Activated naive CD4-positive, alpha-beta T cell treated with anti-CD3 and anti-CD28 coated beads for 36 hours (primary cell): ENCODE data around the gene SYNPR. TPM values are rescaled to one million over a fixed set of nuclear protein-coding genes. Genes with fewer than 3 reads are reported as not detected.

Source experiments
- CTCF ChIA-PET: fragments of 350-600 bp; sonication (Branson Sonifier 250); formaldehyde crosslinking; loops from one replicate; lab custom pipeline; 2021; ENCODE audit warnings: antibody characterized with exemption; lab: Charles Lee
- DNase-seq: peaks from one replicate; pipeline ENCODE4 v3.0.0-alpha.2; 2020
- H3K27ac Mint-ChIP-seq: one replicate; pipeline ENCODE4 v1.8.0; 2021; ENCODE audit warnings: mild to moderate bottlenecking, mixed read lengths
- H3K27me3 Mint-ChIP-seq: one replicate; pipeline ENCODE4 v1.8.0; 2021; ENCODE audit warnings: low read depth, mixed read lengths
- H3K36me3 Mint-ChIP-seq: one replicate; pipeline ENCODE4 v1.8.0; 2021; ENCODE audit warnings: low read depth, mixed read lengths
- H3K4me1 Mint-ChIP-seq: one replicate; pipeline ENCODE4 v1.8.0; 2021; ENCODE audit warnings: low read depth, mixed read lengths
- H3K4me3 Mint-ChIP-seq: one replicate; pipeline ENCODE4 v1.8.0; 2021; ENCODE audit warnings: mild to moderate bottlenecking, moderate library complexity, mixed read lengths
- H3K9me3 Mint-ChIP-seq: one replicate; pipeline ENCODE4 v1.8.0; 2021; ENCODE audit warnings: mixed read lengths
- intact Hi-C: fragments of 100-400 bp; cut with micrococcal nuclease; formaldehyde crosslinking; loops from one replicate; pipeline ENCODE4 v1.15.1; 2023
- total RNA-seq, 2 experiments: library from RNA; stranded (reverse); gene quantifications; one replicate each; pipeline ENCODE4 v1.2.3, GENCODE V29; 2021

Gene SYNPR
- total RNA-seq, 2 experiments from 2014 or later, result not detected

DNA sequence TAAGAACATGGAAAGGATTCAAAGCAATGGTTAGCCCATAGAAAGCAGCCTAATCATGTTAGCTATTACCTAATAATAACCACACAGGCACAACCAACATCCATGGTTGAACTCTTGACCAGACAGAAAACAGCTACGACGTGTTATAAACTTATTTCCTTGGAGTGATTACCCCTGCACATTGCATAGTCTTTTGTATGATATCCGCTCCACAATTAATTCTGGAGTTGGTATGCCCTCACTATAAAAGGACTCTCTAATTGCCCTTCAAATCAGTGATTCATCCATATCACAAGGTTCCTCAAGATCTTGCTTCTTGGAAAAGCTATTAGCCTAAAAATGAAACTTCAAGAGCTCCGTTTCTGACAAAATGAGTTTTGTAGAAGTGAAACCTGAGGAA, 117.9 kb downstream of the SYNPR start:
- CTCF ChIA-PET, result no interaction called here
- DNase-seq, result no peak
- H3K9me3 Mint-ChIP-seq, result no peaks in the 10 kb centered on the region
- intact Hi-C loops, result no loop called here
- no peaks in the 10 kb centered on the region for H3K36me3 Mint-ChIP-seq
- H3K27me3 Mint-ChIP-seq, result peaks cover 11% of the 10 kb centered on the region
- no peak overlapping the region for H3K4me3 Mint-ChIP-seq
- H3K27ac Mint-ChIP-seq, result no peak overlapping the region
- no peaks in the 10 kb centered on the region for H3K4me1 Mint-ChIP-seq

DNA sequence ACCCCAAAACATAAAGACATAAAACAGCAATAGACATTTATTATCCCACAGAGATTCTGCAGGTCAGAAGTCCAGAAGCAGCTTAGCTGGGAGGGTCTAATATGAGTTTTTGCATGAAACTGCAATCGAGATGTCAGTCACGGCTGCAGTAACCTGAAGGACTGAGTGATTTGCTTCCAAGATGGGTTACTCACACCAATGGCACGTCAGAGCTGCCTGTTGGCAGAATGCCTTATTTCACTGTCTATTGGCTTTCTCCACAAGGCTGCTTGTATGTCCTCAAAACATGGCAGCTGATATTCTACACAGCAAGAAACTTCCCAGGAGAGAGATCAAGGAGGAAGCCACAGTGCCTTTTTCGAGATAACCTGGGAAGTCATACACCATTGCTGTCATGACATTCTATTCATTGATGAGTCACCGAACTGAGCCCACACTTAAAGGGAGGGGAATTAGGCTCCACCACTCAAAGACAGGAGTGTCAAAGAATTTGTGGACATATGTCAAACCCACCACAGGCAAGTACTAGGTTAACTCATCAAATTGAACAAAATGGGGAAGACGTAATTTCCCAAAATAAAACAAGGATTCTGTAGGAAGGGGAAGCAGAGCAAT, 122.2 kb downstream of the SYNPR start:
- no peak for DNase-seq
- Mint-ChIP-seq H3K9me3 (no peaks in the 10 kb centered on the region), H3K27me3 (peaks cover 7% of the 10 kb centered on the region), H3K4me3 (no peak overlapping the region), H3K36me3 (no peaks in the 10 kb centered on the region), H3K27ac (no peak overlapping the region), H3K4me1 (no peaks in the 10 kb centered on the region)
- CTCF ChIA-PET, result no interaction called here
- intact Hi-C loops, result no loop called here

DNA sequence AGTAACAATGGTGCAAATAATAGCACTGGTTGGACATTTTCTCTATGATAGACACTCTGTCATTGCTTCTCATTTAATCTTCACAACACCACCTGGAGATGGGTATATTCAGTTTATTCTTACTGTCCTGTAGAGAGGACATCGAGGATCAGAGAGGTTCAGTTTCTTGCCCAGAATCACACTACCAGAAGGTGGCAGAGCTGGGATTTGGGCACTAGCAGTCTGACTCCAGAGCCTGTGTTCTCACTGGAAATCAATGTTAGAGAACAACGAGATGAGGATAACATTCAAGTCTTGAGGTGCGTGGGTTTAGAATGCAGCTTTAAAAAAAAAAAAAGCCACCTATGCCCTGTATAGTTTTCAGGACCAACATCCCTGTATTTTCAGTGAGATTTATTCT, 127.8 kb downstream of the SYNPR start:
- intact Hi-C loops, result no loop called here
- H3K4me3 Mint-ChIP-seq, result no peak overlapping the region
- H3K36me3 Mint-ChIP-seq, result no peaks in the 10 kb centered on the region
- H3K9me3 Mint-ChIP-seq, result no peaks in the 10 kb centered on the region
- CTCF ChIA-PET, result no interaction called here
- peaks cover 2% of the 10 kb centered on the region for H3K27me3 Mint-ChIP-seq
- no peaks in the 10 kb centered on the region for H3K4me1 Mint-ChIP-seq
- H3K27ac Mint-ChIP-seq, result no peak overlapping the region
- DNase-seq, result no peak

DNA sequence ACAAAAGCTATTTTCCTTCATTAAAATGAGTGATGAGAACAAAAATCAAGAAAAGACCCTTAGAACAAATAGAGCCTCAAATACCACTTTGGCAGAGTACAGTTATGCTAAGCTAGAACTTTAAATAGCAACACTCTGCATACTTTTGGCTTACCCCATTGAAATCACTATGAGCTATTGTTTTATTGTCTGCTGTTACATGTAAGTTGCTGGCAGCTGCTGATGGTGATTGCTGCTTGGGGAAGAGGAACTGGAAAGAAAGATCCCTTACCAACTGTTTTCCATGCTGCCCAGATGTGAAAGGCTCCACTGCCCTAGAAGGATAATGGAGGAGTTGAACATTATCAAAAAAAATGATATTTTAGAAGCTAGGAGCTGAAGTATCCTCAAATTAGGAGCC, 135.4 kb downstream of the SYNPR start:
- intact Hi-C loops, result no loop called here
- H3K9me3 Mint-ChIP-seq, result no peaks in the 10 kb centered on the region
- CTCF ChIA-PET, result no interaction called here
- DNase-seq, result no peak
- no peaks in the 10 kb centered on the region for H3K4me1 Mint-ChIP-seq
- H3K27me3 Mint-ChIP-seq, result no peaks in the 10 kb centered on the region
- H3K36me3 Mint-ChIP-seq, result no peaks in the 10 kb centered on the region
- no peak overlapping the region for H3K4me3 Mint-ChIP-seq
- no peak overlapping the region for H3K27ac Mint-ChIP-seq

DNA sequence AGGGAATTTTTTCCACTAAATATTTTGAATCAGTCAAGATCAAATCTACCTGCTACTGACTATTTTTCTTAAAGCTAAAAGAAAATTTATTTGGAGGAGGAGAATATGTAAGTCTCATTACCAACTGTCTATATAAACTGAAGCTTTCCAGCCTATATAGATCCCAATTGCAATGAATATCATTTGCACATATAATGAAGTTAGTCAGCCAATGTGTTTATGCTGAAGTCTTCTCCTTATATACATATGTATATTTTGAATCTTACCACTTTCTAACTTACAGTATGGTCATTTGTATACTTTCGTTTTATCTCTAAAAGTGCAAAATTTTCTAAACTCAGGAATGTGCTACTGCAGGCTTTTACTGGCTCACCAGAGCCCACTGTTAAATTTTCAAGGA, 136.5 kb downstream of the SYNPR start:
- CTCF ChIA-PET, result interaction anchor here (0.6 kb wide), 1 partner anchor 89 kb away, joined by 7 read pairs; no protein-coding TSS in a partner anchor
- no peak overlapping the region for H3K4me3 Mint-ChIP-seq
- H3K4me1 Mint-ChIP-seq, result no peaks in the 10 kb centered on the region
- DNase-seq, result no peak
- H3K27me3 Mint-ChIP-seq, result no peaks in the 10 kb centered on the region
- H3K27ac Mint-ChIP-seq, result no peak overlapping the region
- H3K9me3 Mint-ChIP-seq, result no peaks in the 10 kb centered on the region
- no peaks in the 10 kb centered on the region for H3K36me3 Mint-ChIP-seq
- intact Hi-C loops, result no loop called here

DNA sequence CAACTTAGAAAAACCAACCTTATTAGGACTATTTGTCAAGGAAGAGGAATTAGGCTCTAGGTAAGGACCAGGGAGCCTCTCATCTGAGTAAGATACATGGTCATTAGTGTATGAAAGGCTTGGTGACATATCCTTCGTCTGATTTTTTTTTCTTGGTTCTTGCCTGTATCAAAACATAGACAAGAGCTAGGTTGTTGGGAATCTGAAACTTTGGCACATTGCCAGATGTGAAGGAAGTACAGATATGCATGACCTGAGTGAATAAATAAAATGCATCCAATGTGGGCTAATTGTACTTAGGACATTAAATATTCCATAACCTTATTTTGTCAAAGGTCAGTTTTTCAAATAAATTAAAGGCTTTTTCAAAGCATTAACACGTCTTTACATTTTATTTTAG, 151.8 kb downstream of the SYNPR start:
- H3K4me3 Mint-ChIP-seq, result no peak overlapping the region
- no peak for DNase-seq

DNA sequence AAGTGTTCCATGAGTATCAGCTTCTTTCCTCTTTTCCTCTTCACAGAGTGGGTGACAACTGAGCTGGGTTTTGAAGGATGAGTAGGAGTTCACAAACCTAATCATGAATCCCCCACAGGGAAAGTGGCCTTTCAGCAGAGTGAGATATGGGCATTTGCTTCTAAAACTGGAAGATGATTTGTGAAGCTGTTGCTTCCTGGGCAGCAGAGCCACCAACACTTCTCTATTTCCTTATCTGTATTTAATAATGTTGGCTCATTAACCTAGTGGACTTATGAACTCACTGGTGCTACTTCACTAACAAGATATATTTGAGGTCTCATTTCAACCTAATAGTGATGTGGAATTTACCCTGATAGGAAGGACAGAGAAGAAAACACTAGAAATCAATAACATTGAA, 152.8 kb downstream of the SYNPR start:
- intact Hi-C loops, result no loop called here
- CTCF ChIA-PET, result no interaction called here

More for the DNA sequence above, 151.8 kb downstream of the SYNPR start:
- H3K9me3 Mint-ChIP-seq, result no peaks in the 10 kb centered on the region
- H3K36me3 Mint-ChIP-seq, result no peaks in the 10 kb centered on the region
- intact Hi-C loops, result no loop called here
- CTCF ChIA-PET, result no interaction called here
- no peaks in the 10 kb centered on the region for H3K4me1 Mint-ChIP-seq
- H3K27ac Mint-ChIP-seq, result no peak overlapping the region
- H3K27me3 Mint-ChIP-seq, result peaks cover 2% of the 10 kb centered on the region

DNA sequence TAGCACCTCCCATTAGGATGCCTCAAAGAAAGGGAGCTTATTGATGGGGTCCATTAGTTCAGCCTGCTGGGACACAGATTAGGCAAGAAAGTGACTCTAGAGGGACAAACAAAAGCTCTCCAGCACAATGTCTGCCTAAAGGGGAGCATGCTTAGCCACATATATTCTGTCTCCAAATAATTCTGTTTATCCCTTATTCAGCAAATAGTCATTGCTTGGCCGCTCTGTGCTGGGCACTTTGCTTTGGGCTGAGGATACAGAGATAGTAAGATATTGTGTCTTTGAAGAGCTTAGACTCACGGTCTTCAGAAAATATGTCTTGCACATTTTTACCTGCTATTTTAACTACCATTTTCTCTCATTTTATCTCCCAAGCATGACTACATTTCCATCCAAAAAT, 159.8 kb downstream of the SYNPR start:
- Mint-ChIP-seq H3K9me3 (no peaks in the 10 kb centered on the region), H3K36me3 (no peaks in the 10 kb centered on the region), H3K27ac (no peak overlapping the region), H3K4me1 (no peaks in the 10 kb centered on the region), H3K27me3 (peaks cover 3% of the 10 kb centered on the region), H3K4me3 (no peak overlapping the region)
- CTCF ChIA-PET, result interaction anchor here (1.0 kb wide), 1 partner anchor 10 kb away, joined by 3 read pairs; no protein-coding TSS in a partner anchor
- intact Hi-C loops, result no loop called here
- DNase-seq, result no peak

More for the DNA sequence above, 152.8 kb downstream of the SYNPR start:
- no peaks in the 10 kb centered on the region for H3K36me3 Mint-ChIP-seq
- no peaks in the 10 kb centered on the region for H3K4me1 Mint-ChIP-seq
- H3K9me3 Mint-ChIP-seq, result no peaks in the 10 kb centered on the region
- DNase-seq, result no peak
- H3K4me3 Mint-ChIP-seq, result no peak overlapping the region
- peaks cover 2% of the 10 kb centered on the region for H3K27me3 Mint-ChIP-seq
- H3K27ac Mint-ChIP-seq, result no peak overlapping the region

DNA sequence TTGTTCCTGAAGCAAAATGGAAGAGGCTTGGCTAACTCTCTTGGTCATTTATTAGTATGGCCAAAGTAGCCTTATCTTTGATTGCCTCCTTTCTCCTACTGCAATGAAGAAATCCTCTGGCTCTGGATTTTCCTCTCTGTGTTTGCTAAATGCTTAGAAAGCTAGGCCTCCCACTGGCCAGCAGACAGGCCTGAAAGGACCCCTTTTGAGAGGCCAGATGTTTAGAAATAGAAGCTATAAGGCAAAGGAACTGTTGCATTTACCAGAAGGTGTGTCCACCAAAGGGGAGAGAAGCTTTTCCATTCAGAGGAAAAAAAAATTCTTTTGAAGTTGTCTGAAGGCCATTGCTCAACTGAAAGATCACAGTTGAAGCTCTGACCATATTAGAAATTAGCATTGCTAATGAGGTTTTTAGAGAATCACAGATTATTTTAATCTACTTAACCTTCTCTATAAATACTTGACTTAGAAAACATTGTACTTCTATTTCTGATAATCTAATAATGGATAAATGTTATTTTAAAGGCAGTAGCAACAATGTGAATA, 160.8 kb downstream of the SYNPR start:
- no peaks in the 10 kb centered on the region for H3K9me3 Mint-ChIP-seq
- CTCF ChIA-PET, result interaction anchor here (0.7 kb wide), 1 partner anchor 190 kb away, joined by 3 read pairs; no protein-coding TSS in a partner anchor
- H3K4me1 Mint-ChIP-seq, result no peaks in the 10 kb centered on the region
- H3K36me3 Mint-ChIP-seq, result no peaks in the 10 kb centered on the region
- no peak for DNase-seq
- H3K27ac Mint-ChIP-seq, result no peak overlapping the region
- H3K4me3 Mint-ChIP-seq, result no peak overlapping the region
- H3K27me3 Mint-ChIP-seq, result peaks cover 3% of the 10 kb centered on the region
- intact Hi-C loops, result no loop called here

DNA sequence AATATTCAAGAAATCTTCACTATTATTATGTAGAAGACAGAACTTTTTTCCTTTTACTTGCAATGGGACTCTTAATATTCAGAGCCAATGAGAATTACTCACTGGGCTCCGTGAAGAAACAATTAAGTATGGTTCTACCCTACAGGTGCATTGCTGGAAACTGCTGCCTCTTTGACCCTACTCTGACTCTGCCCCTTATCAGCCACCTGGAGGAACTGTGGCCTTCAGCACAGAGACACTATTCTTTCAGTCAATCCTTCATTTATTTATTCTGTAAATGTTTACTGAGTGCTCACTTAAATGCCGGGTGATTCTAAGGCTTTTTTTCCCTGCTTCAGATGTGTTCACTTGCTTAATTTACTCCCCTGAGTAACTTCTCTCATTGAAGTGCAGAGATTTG, 163.2 kb downstream of the SYNPR start:
- H3K9me3 Mint-ChIP-seq, result no peaks in the 10 kb centered on the region
- H3K27me3 Mint-ChIP-seq, result peaks cover 3% of the 10 kb centered on the region
- H3K4me3 Mint-ChIP-seq, result no peak overlapping the region
- no peak for DNase-seq
- intact Hi-C loops, result no loop called here
- no peak overlapping the region for H3K27ac Mint-ChIP-seq
- H3K36me3 Mint-ChIP-seq, result no peaks in the 10 kb centered on the region
- no peaks in the 10 kb centered on the region for H3K4me1 Mint-ChIP-seq
- CTCF ChIA-PET, result no interaction called here

DNA sequence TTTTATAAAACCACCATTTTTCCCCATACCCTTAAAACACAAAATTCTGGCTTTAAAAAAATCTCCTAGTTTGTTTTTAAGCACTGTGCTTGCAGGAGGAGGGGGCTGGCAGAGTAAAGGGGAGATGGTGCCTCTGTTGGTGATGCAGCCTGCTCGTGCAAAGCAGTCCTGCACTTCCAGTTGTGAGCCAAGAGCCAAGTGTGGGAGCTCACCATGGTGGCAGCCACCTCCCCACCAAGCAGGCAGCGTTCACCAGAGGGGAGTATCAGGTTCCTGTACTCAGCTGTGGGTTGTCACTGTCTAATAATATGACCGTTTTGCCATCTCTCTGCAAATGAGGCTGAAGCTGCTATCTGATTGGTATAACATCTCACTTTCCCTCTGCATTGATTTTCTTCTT, 164.8 kb downstream of the SYNPR start:
- no peaks in the 10 kb centered on the region for H3K36me3 Mint-ChIP-seq

DNA sequence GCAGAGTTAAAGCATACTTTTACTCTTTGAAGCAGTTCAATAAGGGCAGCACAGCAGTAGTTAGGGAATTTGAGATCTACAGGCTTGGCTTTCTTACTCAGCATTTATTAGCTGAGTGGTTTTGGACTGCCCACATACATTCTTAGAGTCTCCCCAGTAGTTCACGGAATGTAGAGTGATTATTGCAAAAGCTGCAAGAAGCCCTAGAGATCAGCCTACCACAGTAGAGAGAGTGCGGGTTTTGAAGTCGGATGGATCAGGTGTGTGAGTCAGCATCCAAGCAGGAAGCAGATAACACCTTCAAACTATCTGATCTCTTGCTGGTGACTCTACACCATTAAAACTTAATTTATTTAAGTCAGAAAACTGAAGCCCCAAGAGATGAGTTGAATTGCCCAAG, 171.9 kb downstream of the SYNPR start:
- intact Hi-C loops, result no loop called here
- H3K27ac Mint-ChIP-seq, result no peak overlapping the region
- H3K4me1 Mint-ChIP-seq, result no peaks in the 10 kb centered on the region
- H3K9me3 Mint-ChIP-seq, result no peaks in the 10 kb centered on the region
- H3K27me3 Mint-ChIP-seq, result peaks cover 2% of the 10 kb centered on the region
- no peak overlapping the region for H3K4me3 Mint-ChIP-seq
- CTCF ChIA-PET, result no interaction called here
- H3K36me3 Mint-ChIP-seq, result no peaks in the 10 kb centered on the region
- no peak for DNase-seq

More for the DNA sequence above, 164.8 kb downstream of the SYNPR start:
- Mint-ChIP-seq H3K9me3 (no peaks in the 10 kb centered on the region), H3K4me1 (no peaks in the 10 kb centered on the region), H3K27me3 (no peaks in the 10 kb centered on the region), H3K27ac (no peak overlapping the region), H3K4me3 (no peak overlapping the region)
- DNase-seq, result no peak
- CTCF ChIA-PET, result interaction anchor here (0.9 kb wide), 1 partner anchor 376 kb away, joined by 4 read pairs; no protein-coding TSS in a partner anchor
- intact Hi-C loops, result no loop called here

DNA sequence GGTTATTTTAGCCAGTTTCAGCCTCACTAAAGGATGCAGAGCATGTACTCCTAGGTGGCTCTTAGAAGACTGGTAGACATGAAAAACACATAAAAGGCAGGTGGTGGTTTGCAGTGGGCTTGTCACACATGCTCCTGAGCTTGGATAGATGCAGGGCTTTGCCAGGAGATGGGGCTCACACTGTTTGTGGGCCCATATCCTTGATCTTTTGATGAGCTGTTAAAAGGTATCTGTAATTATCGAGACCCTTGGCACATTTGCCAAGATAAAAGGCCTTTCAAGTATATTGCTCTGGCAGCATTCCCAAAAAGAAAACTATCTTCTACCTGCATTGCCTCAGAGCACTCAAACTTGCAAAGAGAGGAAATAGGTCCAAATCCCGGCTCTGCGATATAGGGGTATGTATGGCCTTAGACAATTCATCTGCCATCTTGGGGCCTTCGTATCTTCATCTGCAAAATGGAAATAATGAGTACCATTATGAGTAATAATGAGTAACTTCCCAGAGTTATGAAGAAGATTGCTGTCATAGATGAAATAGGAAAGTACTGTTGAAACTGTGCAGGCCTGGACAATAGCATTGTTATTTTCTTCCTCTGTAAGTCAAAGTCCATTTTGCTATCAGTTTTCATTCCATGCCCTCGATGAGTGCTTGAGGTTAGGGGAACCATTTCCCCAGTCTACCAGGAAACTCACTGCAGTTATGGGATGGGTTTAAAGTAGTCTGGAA, 172.7 kb downstream of the SYNPR start:
- Mint-ChIP-seq H3K27me3 (peaks cover 2% of the 10 kb centered on the region), H3K4me1 (no peaks in the 10 kb centered on the region), H3K36me3 (no peaks in the 10 kb centered on the region), H3K27ac (no peak overlapping the region), H3K9me3 (no peaks in the 10 kb centered on the region), H3K4me3 (no peak overlapping the region)
- intact Hi-C loops, result no loop called here
- CTCF ChIA-PET, result no interaction called here
- no peak for DNase-seq
